ENCODE results near the gene RASAL2.
"Not testable (repeated sequence)": the region's sequence is repeated elsewhere in the genome, so short reads cannot be mapped to it uniquely, and the experiment has no call there.

Gene RASAL2

GRCh38 chr1:178120520-178121052, 26.7 kb downstream of the RASAL2 start:
- not testable (repeated sequence) for DNase-seq

DNA sequence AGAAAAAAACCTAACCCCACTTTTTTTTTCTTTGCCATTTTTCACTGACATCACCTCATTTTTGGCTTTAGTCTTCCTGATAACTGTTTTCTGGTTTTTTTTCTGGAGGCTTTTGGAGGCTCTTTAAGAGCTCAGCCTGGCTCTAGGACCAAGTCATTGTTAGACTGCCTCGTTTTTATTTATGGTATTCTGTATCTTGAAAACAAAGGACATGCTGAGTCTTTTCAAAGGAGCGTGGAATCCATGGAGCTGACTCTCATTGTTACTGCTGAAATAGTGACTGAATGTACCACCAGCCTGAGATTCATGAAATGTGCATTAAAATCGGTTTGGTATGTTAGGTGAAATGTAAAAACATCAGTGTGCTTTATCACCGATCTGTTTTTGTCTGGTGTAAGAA, 28.0 kb downstream of the RASAL2 start:
- no peak for DNase-seq

DNA sequence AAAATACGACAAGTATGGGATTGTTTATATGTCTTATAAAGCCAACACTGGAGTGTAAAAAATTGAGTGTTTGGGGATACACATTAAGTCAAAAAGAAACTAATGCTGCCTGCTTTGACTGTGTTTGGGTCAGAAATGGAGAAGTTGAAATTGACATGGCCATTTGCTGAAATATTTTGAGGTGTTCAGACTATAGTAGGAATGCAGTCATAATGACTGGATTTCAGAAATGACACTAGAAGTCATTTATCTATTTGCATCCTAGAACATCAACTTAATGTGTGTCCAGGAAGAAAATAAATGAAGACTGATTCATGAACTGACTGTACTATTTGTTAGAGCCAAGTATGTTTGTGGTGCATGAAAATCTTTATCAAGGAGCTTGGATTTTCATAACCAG, 28.4 kb downstream of the RASAL2 start:
- DNase-seq: no peak

- DNase-seq: no peak
Observed at GRCh38 chr1:178124115-178124514, 30.2 kb downstream of the RASAL2 start.

DNA sequence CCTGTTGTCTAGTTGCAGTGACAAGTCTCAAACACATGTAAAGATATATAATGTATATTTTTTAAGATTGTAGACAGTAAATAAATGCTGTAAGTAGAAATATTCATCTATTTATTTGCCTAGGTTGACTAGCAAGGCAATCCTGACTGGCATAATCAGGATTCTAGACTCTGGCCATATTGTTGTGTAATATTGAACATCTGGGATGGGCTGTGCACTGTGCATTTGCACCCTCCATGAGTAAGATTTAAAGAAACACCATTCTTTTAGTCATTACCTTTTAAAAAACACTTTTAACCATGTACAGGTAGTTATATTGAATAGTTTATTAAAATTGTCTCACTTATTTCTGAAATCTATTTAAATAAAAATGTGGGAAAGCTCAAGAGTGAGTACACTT, 32.4 kb downstream of the RASAL2 start:
- DNase-seq: no peak

GRCh38 chr1:178126741-178127185, 32.9 kb downstream of the RASAL2 start:
- DNase-seq: no peak

DNA sequence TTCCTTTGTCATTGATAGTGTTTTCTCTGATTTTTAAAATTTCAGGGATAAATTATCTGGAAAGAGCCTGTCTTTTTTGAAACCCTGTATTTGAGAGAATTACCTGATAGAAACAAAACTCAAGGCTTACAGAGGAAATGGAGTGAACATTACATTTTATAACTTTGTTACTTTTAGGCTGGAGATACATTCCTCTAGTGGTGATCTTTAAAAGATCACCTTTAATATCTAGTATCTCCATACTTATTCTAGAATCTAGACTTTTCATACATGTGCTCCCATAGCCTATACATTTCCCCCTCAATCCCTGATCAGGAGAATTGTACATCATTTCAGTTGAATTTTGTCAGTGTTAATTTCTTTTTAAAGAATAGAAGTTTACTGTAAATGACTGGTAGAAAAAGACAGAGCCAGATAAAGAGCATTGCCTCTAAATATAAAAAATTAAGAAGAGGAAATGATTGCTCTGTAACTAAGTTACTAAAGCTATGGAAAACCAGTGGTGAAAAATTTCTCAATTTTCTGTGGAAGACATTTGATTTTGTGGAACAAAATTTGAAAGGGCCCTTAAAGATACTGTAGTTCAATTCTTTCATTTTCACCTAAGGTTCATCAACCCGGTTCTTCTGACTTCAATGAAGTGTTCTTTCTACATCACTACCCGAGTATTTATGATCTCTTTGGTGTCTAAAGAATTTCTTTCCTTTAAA, 33.7 kb downstream of the RASAL2 start:
- DNase-seq: no peak

DNA sequence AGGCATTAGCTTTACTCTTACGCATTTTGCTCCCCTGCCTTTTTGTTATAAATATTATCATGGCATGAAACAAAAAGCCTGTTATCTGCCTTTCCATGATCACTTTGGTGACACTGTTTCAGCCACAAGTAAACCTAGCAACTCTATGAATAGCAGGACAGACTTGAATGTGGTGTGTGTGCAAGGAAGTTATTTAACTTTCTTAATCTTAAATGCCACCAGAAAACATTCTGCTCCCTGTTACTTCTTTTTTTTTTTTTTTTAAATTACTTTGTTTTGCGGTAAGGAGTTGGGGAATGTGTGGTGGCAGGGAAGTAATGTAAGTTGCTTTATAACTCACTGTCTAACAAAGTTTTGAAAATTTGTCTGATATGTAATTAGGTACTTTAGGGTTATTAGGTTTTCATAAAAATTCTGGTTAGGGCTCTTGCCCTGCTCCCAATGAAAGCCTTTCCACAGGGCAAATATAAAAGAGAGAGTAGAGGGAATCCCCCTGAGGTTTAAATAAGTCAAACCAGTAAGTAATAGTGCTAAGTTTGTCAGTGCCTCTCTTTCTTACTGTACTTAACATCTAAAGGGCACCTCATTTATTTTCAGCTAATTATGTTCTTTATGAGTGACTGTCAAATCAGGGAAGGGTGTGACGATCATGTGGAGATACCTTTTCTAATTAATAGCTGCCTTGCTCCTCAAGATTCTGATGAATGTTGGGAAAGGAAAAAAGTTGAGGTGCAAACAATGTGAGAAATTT, 39.5 kb downstream of the RASAL2 start:
- no peak for DNase-seq

- no peak for DNase-seq
Observed at GRCh38 chr1:178134061-178134460, 40.2 kb downstream of the RASAL2 start.

DNA sequence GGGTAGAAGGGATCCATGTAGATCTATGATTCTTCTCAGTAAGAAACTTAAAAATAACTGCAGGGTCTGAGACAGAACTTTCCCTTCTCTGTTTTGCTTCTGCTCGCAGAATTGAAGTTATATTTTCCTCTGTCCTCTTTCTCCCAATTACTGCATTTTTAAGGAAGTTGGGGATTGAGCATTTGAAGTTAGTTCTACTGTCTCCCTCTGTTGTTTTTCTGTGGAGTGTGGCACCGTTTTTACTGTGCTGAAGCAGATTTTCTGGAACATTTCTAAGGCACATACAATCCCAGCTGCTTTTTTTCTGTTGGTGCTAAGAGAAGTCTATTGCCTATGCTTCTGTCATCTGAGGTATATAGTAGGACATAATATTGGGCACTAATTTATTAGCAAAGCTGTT, 43.3 kb downstream of the RASAL2 start:
- no peak for DNase-seq

DNA sequence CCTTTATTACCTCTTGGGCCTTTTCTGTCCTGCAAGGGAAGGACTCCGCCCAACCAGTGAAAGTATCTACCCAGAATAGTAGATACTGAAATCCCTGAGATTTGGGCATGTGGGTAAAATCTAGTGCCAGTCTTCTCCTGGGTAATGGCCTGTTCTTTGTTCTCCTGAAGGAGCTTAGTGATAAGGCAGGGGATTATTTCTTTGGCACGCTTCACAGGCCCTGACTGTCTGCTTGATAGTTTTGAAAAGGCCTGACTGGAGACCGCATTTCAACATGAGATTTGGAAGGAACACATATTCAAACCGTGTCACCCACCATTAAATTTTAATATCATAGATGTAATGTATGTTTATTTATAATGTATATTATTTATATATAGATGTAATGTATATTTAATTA, 48.9 kb downstream of the RASAL2 start:
- no peak for DNase-seq

GRCh38 chr1:178143730-178144690, 50.1 kb downstream of the RASAL2 start:
- no peak for DNase-seq

DNA sequence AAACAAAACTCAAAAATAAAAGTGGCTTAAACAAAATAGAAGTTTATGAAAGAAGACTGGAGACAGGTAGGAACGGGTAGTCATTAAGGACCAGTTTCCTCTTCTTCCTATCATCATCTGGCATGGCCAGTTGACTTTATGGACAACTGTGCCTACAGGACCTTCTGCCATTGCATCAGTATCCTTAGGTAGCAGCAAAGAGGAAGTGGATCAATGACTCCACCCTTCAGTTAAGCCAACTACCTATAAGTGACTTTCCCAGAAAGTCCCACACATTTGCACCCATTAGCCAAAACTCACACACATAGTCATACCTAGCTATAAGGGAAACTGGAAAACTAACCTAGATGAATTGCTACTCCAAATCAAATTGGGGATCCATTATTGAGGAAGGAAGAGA, 51.7 kb downstream of the RASAL2 start:
- no peak for DNase-seq

GRCh38 chr1:178146436-178146835, 52.5 kb downstream of the RASAL2 start:
- no peak for DNase-seq

GRCh38 chr1:178150610-178151009, 56.7 kb downstream of the RASAL2 start:
- no peak for DNase-seq

DNA sequence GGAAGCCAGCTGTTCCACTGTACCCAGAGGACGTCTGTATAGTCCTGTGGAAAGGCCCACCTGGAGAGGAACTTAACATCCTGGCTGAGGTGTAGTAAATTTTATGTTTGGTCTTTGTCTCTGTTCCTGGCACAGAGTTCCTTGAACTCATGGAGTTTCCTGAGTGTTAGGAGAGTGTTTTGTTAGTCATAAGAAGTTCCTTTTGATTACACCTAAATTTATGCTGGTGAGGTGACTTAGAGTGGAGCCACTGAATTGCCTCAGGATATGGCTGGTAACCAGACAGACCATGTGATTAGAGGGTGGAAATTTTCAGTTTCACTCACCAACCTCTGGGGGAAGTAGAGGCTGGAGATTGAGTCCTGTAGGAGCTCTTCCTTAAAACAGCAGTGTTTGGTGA, 57.9 kb downstream of the RASAL2 start:
- DNase-seq: no peak

DNA sequence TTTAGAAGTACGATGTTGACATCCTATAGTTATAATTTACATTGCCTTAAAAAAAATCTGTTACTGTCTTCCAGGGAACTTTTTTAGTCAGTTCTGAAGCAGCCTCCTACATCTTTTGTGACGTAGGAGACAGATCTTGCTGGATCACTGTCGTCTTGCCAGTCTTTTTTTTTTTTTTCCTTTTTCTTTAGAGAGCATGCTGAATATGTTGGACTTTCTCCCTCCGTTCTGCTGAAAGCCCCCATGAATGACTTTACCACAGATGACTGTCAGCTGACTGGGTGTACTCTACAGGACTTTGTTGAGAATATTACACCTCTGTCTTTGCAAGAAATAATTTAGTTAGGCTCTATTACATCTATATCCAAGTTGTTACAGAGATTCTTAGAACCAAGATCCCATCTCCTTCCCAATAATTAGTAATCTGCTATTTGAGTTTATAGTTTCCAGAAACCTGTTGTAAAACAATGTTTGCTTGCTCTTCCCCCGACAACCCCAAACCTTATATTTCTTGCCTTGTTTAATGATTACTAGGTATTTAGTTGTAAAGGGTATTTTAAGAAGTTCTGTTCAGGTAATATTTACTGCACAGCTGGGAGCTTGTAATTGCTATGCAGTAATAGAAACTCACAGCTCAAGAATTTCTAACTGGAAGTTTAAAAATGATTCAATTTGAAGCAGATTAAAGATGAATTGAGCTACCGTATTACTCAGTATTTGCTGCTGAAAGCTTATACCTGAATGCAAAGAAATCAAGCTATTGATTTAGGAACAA, 61.8 kb downstream of the RASAL2 start:
- no peak for DNase-seq

- no peak for DNase-seq
Observed at GRCh38 chr1:178160736-178161475, 67.0 kb downstream of the RASAL2 start.

DNA sequence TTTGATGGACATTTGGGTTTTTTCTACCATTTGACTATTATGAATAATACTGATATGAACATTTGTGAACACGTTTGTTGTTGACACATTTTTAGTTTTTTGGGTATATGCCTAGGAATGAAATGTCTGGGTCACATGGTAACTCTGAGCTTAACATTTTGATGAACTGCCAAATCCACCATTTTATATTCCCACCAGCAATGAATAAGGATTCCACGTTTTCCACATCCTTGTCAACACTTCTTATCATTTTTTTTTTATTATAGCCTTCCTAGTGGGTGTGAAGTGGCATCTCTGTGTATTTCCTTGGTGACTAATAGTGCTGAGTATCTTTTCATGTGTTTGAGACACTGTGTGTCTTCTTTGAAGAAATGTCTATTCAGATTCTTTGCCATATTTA, 67.6 kb downstream of the RASAL2 start:
- DNase-seq: no peak

DNA sequence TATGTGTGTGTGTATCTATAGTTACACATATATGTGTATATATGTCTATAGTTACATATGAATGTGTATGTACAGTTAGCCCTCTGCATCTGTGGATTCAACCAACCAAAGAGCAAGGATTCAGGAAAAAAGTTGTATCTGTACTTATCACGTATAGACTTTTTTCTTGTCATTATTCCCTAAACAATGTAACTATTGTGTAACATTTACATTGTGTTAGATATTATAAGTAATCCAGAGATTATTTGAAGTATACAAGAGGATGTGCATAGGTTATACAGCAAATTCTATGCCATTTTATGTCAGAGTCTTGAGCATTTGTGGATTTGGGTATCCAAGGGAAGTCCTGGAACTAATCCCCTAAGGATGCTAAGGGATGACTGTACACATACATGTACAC, 71.3 kb downstream of the RASAL2 start:
- DNase-seq: no peak

- no peak for DNase-seq
Observed at GRCh38 chr1:178166429-178167024, 72.6 kb downstream of the RASAL2 start.
